Measurements from ENCODE around the gene OVCA2.

DNA sequence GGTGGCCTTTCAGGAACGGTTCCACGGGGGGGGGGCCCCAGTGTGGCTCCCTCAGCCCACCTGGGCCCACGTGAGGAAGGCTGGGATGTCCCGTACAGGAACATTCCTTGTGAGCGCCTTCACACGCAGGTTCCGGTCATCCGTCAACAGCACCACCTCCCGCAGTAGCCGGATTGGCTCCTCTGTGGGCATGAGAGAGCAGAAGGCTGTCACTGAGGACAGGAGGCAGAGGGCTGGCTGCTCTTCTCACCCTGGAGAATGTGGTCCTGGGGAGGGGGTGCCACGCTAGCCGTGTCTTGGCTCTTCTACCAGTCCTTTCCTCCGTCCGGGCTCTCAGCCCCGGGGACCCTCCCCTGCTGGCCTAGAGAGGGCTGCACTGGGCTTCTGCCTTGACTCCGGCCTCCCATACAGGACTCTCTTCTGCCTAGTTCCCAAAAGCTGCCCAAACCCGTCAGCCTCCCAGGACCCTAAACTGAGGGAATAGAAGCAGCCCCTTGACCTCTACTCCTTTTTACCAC lies 19.7 kb downstream of the OVCA2 start:
- TF ChIP-seq, protein P1, sequence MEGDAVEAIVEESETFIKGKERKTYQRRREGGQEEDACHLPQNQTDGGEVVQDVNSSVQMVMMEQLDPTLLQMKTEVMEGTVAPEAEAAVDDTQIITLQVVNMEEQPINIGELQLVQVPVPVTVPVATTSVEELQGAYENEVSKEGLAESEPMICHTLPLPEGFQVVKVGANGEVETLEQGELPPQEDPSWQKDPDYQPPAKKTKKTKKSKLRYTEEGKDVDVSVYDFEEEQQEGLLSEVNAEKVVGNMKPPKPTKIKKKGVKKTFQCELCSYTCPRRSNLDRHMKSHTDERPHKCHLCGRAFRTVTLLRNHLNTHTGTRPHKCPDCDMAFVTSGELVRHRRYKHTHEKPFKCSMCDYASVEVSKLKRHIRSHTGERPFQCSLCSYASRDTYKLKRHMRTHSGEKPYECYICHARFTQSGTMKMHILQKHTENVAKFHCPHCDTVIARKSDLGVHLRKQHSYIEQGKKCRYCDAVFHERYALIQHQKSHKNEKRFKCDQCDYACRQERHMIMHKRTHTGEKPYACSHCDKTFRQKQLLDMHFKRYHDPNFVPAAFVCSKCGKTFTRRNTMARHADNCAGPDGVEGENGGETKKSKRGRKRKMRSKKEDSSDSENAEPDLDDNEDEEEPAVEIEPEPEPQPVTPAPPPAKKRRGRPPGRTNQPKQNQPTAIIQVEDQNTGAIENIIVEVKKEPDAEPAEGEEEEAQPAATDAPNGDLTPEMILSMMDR (IDR thresholded peaks at IDR 0.05 in 4 of 5, conservative IDR thresholded peaks at IDR 0.05 in 1 of 5), result no peak
- no peak for TF ChIP-seq POLR2A (IDR thresholded peaks at IDR 0.05)
